Osteoblast (primary cell): Measurements from ENCODE around the gene KIF12. TPM values are rescaled to one million over a fixed set of nuclear protein-coding genes. Genes with fewer than 3 reads are reported as not detected.
A peak's percentile ranks its signal among the peaks of the same experiment; 100 is the strongest.
"Not testable (repeated sequence)": the region's sequence is repeated elsewhere in the genome, so short reads cannot be mapped to it uniquely, and the experiment has no call there.

Experiments
- DNase-seq: peaks from one replicate; pipeline ENCODE4 v3.0.0; 2011; ENCODE audit warnings: low spot score, mixed read lengths; ENCODE audit not compliant: insufficient read length; ENCODE audit errors: missing footprints
- H2AFZ ChIP-seq: 2 replicates; pipeline ENCODE4 v1.6.0; 2011; ENCODE audit warnings: mild to moderate bottlenecking, low read length
- H3K27ac ChIP-seq: 2 replicates; pipeline ENCODE4 v1.5.1; 2011; ENCODE audit warnings: mild to moderate bottlenecking, low read depth, low read length, moderate library complexity
- H3K27me3 ChIP-seq: 2 replicates; pipeline ENCODE4 v1.6.0; 2012; ENCODE audit warnings: mild to moderate bottlenecking, control low read depth, inconsistent platforms, low read length, moderate library complexity; ENCODE audit not compliant: insufficient read depth
- H3K36me3 ChIP-seq: 2 replicates; pipeline ENCODE4 v1.5.1; 2011; ENCODE audit warnings: mild to moderate bottlenecking, low read length, control low read depth, moderate library complexity; ENCODE audit not compliant: insufficient read depth
- H3K4me1 ChIP-seq: 2 replicates; pipeline ENCODE4 v1.5.1; 2011; ENCODE audit warnings: mild to moderate bottlenecking, low read length, control low read depth, moderate library complexity; ENCODE audit not compliant: insufficient read depth
- H3K4me2 ChIP-seq: 2 replicates; pipeline ENCODE4 v1.6.0; 2011; ENCODE audit warnings: mild to moderate bottlenecking, low read length; ENCODE audit not compliant: insufficient read depth
- H3K4me3 ChIP-seq: fragments of 200-600 bp; sonication (generic); 3 replicates; pipeline ENCODE4 v1.5.1; 2012; ENCODE audit warnings: mild to moderate bottlenecking, low read length, inconsistent platforms; ENCODE audit not compliant: insufficient read depth
- H3K79me2 ChIP-seq: 2 replicates; pipeline ENCODE4 v1.6.0; 2012; ENCODE audit warnings: mild to moderate bottlenecking, low read length, control low read depth, inconsistent platforms; ENCODE audit not compliant: insufficient read depth
- H3K9me3 ChIP-seq: 2 replicates; pipeline ENCODE4 v1.5.1; 2011; ENCODE audit warnings: low read depth, low read length, control low read depth
- H4K20me1 ChIP-seq: 2 replicates; pipeline ENCODE4 v1.6.0; 2012; ENCODE audit warnings: mild to moderate bottlenecking, low read length, control low read depth; ENCODE audit not compliant: insufficient read depth
- CTCF ChIP-seq: IDR thresholded peaks from 2 replicates; pipeline ENCODE4 v1.5.1; 2011; ENCODE audit warnings: mild to moderate bottlenecking, low read depth, low read length, moderate library complexity; ENCODE audit errors: extremely low read depth
- total RNA-seq: library from RNA; depleted of rRNA; stranded (reverse); fragments of >200 nt; gene quantifications from 2 replicates; pipeline ENCODE4 v1.2.3, GENCODE V29; 2012

Gene KIF12
- total RNA-seq, 1 donor = not detected

DNA sequence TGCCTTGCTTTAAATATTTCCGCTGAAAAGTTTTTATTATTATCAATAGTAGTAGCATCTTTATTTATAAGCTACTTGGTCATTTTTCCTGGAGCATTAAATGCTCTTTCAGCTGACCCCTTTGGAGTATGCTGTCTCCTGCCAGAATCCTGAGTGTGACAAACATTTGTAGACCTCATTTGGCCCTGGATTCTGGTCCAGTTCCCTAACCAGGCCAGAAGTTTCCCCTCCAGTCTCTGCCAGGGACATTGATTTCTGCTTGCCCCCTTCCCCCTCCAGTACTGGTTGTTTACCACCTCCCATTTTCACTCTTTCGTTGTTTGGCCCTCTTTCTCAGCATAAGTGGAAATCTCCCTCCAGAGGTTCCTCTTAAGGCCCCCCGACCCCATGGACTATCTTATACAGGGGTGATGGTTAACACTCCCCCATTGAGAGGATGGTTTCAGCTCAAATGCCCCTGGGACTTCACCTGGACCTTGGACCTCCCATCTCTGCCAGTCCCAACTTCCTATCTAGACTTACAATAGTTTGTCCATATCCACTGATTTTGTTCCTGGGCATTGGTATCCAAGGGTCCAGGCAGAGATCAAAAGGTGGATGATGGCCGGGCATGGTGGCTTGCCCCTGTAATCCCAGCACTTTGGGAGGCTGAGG, 31.7 kb upstream of the KIF12 start:
- Histone ChIP-seq H3K36me3 (no peaks in the 10 kb centered on the region), H3K4me1 (no peaks in the 10 kb centered on the region), H2AFZ (no peak overlapping the region), H3K79me2 (no peaks in the 10 kb centered on the region), H3K27ac (no peak overlapping the region), H3K9me3 (peaks cover 7% of the 10 kb centered on the region), H3K27me3 (peaks cover 40% of the 10 kb centered on the region), H3K4me3 (no peak overlapping the region), H4K20me1 (no peaks in the 10 kb centered on the region), H3K4me2 (no peak overlapping the region)
- no peak for DNase-seq
- no peak for TF ChIP-seq CTCF

GRCh38 chr9:114130141-114130540, 31.0 kb upstream of the KIF12 start:
- no peak for TF ChIP-seq CTCF
- Histone ChIP-seq H3K36me3 (no peaks in the 10 kb centered on the region), H3K4me2 (no peak overlapping the region), H2AFZ (no peak overlapping the region), H3K9me3 (peaks cover 7% of the 10 kb centered on the region), H3K4me3 (no peak overlapping the region), H3K79me2 (no peaks in the 10 kb centered on the region), H3K27ac (no peak overlapping the region), H3K27me3 (peaks cover 36% of the 10 kb centered on the region), H3K4me1 (no peaks in the 10 kb centered on the region), H4K20me1 (no peaks in the 10 kb centered on the region)
- peak; percentile 54 for DNase-seq

- not testable (repeated sequence) for H3K4me2 ChIP-seq
- H3K27me3 ChIP-seq = peaks cover 27% of the 10 kb centered on the region
Observed at GRCh38 chr9:114128759-114129158, 29.7 kb upstream of the KIF12 start.

GRCh38 chr9:114126247-114127060, 27.4 kb upstream of the KIF12 start:
- no peak for DNase-seq
- Histone ChIP-seq H3K4me1 (peaks cover 10% of the 10 kb centered on the region), H2AFZ (no peak overlapping the region), H3K4me2 (no peak overlapping the region), H3K27me3 (peaks cover 24% of the 10 kb centered on the region), H3K36me3 (no peaks in the 10 kb centered on the region), H3K4me3 (no peak overlapping the region), H3K79me2 (no peaks in the 10 kb centered on the region), H4K20me1 (no peaks in the 10 kb centered on the region), H3K9me3 (peaks cover 7% of the 10 kb centered on the region), H3K27ac (no peak overlapping the region)
- no peak for TF ChIP-seq CTCF

More at GRCh38 chr9:114128759-114129158, 29.7 kb upstream of the KIF12 start:
- H3K9me3 ChIP-seq, H3K4me3 ChIP-seq, DNase-seq, H3K36me3 ChIP-seq, H3K4me1 ChIP-seq, H3K79me2 ChIP-seq, H4K20me1 ChIP-seq, H3K27ac ChIP-seq, H2AFZ ChIP-seq: not testable (repeated sequence)
